Muscle of leg (tissue), 11 donors: Measurements from ENCODE around the gene MAP3K12. TPM values are rescaled to one million over a fixed set of nuclear protein-coding genes. Genes with fewer than 3 reads are reported as not detected.

Source experiments
- DNase-seq: peaks from one replicate; pipeline ENCODE4 v3.0.0; 2013
- H3K27ac ChIP-seq: one replicate; pipeline ENCODE4 v1.5.1; 2013; ENCODE audit warnings: mild to moderate bottlenecking, low read length, control low read depth
- H3K27me3 ChIP-seq: one replicate; pipeline ENCODE4 v1.6.1; 2013; ENCODE audit warnings: low read length; ENCODE audit not compliant: control insufficient read depth, insufficient read depth
- H3K36me3 ChIP-seq: one replicate; pipeline ENCODE4 v1.6.1; 2013; ENCODE audit warnings: low read length; ENCODE audit not compliant: control insufficient read depth, insufficient read depth
- H3K4me1 ChIP-seq: one replicate; pipeline ENCODE4 v1.6.1; 2013; ENCODE audit warnings: low read length; ENCODE audit not compliant: control insufficient read depth, insufficient read depth
- H3K4me3 ChIP-seq: one replicate; pipeline ENCODE4 v1.5.1; 2013; ENCODE audit warnings: low read length, control low read depth
- H3K9me3 ChIP-seq: replicated peaks from 2 replicates; pipeline ENCODE4 v1.6.1; 2013; ENCODE audit warnings: low read depth, low read length; ENCODE audit not compliant: control insufficient read depth
- whole genome bisulfite sequencing: methylation state at CpG from one replicate; pipeline ENCODE4 v1.1.5; 2013; ENCODE audit warnings: missing lambda C conversion rate; ENCODE audit not compliant: insufficient coverage; 5-methylcytosine and 5-hydroxymethylcytosine counted together
- polyA plus RNA-seq, 8 donors: library from polyadenylated mRNA; unstranded; fragments of 120-200 nt; gene quantifications; one replicate each; pipeline versions ENCODE4 v1.2.1 to v1.2.3, GENCODE V29; 2013; ENCODE audit warnings: inconsistent platforms in 1 of 8, low replicate concordance in 1 of 8; ENCODE audit not compliant: insufficient read length in 8 of 8, insufficient read depth in 1 of 8
- total RNA-seq: library from RNA; stranded (reverse); fragments of 120-200 nt; gene quantifications from one replicate; pipeline ENCODE4 v1.2.4, GENCODE V29; 2013

MAP3K12 gene
- total and polyA plus RNA-seq, 9 donors = 12.1 to 19.7 (median 14.7) TPM

DNA sequence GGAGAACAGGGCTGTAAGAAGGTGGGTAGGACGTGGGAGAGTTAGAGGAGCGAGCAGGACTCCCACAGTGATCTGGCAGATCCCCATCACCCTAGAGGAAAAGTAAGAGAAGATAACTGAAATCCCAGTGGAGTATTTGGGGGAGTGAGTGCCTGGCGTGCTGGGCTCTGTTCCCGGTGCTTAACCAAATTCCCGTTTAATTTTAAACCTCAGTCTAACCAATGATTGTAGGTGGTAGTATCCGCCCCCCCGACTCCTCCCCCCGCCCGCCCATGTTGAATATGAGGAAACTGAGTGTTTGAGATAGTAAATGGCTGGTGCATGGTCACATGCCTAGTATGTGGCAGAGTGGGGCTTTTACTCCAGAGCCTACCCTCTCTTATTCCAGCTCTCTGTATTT, 3.1 kb upstream of the MAP3K12 start:
- H3K27ac ChIP-seq = peak overlapping the region; percentile 94
- peaks cover 47% of the 10 kb centered on the region for H3K36me3 ChIP-seq
- H3K9me3 ChIP-seq = no peaks in the 10 kb centered on the region
- peaks cover 38% of the 10 kb centered on the region for H3K4me1 ChIP-seq
- H3K4me3 ChIP-seq = no peak overlapping the region
- H3K27me3 ChIP-seq = no peaks in the 10 kb centered on the region
- DNase-seq = no peak
- WGBS = no CpG with 5 or more reads among the region's 9 CpGs

DNA sequence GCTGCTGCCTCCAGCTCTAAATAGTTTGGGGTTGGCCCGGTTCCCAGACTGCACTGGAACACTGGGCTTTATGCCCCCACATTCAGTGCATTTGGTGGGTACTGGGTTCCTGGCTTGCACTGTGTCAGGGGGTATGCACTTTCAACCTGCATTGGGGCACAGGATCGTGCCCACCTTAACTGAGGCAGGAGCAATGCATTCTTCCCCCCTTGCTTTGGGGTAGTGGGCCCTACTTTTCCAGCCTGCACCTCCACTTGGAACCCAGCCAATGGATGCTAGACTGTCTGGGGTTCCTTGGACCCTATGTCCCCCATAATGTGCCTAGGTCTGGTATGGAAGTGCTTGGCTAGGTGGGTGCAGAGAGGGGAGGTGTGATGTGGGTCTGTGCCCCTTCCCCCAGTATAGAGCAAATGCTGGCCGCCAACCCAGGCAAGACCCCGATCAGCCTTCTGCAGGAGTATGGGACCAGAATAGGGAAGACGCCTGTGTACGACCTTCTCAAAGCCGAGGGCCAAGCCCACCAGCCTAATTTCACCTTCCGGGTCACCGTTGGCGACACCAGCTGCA, 2.4 kb upstream of the MAP3K12 start:
- H3K4me1 ChIP-seq = peaks cover 39% of the 10 kb centered on the region
- no peaks in the 10 kb centered on the region for H3K27me3 ChIP-seq
- no peaks in the 10 kb centered on the region for H3K9me3 ChIP-seq
- DNase-seq = no peak
- peaks cover 40% of the 10 kb centered on the region for H3K36me3 ChIP-seq
- peak overlapping the region; percentile 73 for H3K4me3 ChIP-seq
- 77% methylated on average over 6 of the region's 10 CpGs for WGBS
- peak overlapping the region; percentile 94 for H3K27ac ChIP-seq

DNA sequence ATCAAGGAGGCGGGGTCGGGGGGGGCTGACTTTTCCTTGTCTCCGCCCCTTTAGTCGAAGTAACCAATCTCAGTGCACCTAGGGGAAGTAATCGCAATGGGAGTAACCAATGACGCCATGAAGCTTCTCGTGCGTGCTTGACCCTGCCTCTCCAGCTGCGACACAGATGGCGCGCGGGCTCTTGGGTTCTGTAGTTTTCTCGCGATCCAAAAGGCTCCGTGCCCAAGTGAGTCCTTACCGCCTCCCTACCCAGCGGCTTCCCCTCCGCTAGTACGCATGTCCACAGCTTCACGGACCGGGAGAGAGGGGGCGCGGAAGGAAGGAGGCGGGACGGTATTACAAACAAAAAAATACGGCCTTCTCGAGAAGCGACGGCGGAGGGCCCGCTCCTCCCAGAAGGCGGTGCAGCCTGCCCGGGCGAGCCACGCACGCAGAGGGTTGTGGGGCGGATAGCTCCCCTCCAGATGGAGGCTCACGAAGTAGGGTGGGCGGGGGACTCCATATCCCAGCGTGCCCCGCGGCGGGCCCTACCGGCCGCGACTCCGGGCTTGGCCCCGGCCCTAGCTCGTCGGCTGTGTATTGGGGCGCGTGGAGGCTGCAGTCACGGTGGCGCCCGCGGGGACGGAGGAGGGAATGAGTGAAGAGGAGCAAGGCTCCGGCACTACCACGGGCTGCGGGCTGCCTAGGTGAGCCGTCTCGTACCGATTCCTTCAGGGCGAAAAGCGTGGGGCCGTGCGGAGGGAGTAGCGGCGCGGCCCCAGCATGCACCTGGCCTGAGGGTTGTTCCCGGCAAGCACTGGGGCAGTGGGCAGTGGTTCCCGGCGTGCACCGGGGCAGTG, 1.7 kb upstream of the MAP3K12 start, which contains the start of gene TARBP2:
Gene TARBP2, plus strand, starts transcription at position 508 of the 839 bp plus-strand sequence. Its CDS starts 126 bp downstream, at position 634.
- peak within 1 kb of the TSS; percentile 73 for H3K4me3 ChIP-seq
- H3K27ac ChIP-seq = peak within 1 kb of the TSS; percentile 94
- H3K27me3 ChIP-seq = no peaks in the 10 kb centered on the region
- peaks cover 33% of the 10 kb centered on the region for H3K36me3 ChIP-seq
- H3K4me1 ChIP-seq = peaks cover 45% of the 10 kb centered on the region
- DNase-seq = peak; percentile 100
- no peaks in the 10 kb centered on the region for H3K9me3 ChIP-seq
- WGBS = under 1% methylated on average over 52 of the region's 74 CpGs

DNA sequence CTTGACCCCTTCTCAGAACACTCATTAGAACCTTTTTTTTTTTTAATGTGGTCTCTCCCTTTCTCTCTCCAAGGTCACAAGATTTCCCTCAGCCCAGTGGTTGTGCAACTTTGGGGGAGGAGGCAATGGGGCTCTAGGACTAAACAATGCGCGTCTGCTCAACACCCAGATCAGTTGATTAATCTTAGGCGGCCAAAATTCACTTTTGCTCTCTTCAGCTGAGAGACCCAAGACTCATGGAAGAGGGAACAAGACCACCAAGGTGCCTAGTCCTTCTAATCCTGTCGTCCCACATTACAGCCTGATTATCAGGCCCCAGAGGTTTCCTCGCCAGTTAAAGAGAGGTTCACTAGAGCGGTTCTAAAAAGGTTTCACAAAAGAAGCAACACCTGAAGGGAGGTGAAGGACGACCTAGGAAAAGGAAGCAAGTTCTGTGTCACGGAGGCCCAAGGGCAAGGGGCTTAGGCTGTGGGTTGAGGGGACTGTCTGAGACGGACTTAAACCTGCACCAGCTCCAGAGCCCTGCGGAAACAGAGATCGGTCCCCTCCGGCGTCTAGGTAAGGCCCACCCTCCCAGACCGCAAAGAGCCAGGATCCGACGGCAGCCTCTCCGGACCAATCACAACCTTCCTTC, 1.0 kb upstream of the MAP3K12 start:
- H3K4me3 ChIP-seq = peak overlapping the region; percentile 73
- WGBS = 4% methylated on average over 13 of the region's 17 CpGs
- peaks cover 51% of the 10 kb centered on the region for H3K4me1 ChIP-seq
- H3K9me3 ChIP-seq = no peaks in the 10 kb centered on the region
- DNase-seq = peak; percentile 84
- no peaks in the 10 kb centered on the region for H3K27me3 ChIP-seq
- H3K36me3 ChIP-seq = peaks cover 26% of the 10 kb centered on the region
- peak overlapping the region; percentile 94 for H3K27ac ChIP-seq

DNA sequence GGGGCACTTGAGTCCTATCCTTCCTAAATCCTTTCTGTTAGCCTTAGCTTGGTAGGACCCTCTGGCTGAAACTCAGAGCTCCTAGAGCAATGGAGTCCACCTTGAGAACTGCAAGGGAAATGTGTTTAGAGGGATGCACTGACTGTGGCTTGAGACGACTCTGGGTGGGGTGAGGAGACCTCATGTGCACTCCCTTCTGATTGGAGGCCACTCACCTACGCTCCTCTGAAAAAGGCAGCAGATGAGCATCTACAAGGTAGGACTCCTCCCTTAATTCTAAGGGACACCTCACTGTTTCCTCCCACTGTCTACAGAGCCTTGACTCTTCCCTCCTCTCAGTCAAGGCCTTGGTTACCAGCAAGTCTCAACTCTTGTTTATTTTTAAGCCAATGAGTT, 1.0 kb downstream of the MAP3K12 start:
- Histone ChIP-seq H3K27me3 (no peaks in the 10 kb centered on the region), H3K9me3 (no peaks in the 10 kb centered on the region), H3K36me3 (peaks cover 6% of the 10 kb centered on the region), H3K27ac (no peak overlapping the region), H3K4me1 (peaks cover 60% of the 10 kb centered on the region), H3K4me3 (peak overlapping the region; percentile 1)
- 100% methylated on average over 1 of the region's 2 CpGs for WGBS
- no peak for DNase-seq

DNA sequence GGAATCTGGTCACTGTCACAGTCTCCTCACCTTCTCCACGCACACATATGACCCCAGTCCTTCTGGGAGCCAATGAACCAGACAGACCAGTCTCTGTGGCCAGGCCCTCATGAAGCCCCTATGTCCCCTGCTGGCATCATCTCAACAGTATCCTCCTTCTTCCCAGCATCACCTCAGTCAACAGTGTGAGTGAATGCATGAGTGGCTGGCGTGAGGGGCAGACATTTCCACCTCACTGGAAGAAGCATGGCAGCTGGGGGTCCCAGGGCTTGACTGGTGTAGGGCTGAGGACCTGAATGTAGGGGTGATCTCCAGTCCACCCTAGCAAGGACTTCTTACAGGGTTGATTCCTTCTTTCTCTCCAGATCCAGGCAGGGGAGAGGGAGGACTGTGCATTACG, 1.8 kb downstream of the MAP3K12 start:
- Histone ChIP-seq H3K36me3 (no peaks in the 10 kb centered on the region), H3K27me3 (no peaks in the 10 kb centered on the region), H3K9me3 (no peaks in the 10 kb centered on the region), H3K4me3 (no peak overlapping the region), H3K27ac (no peak overlapping the region), H3K4me1 (peaks cover 59% of the 10 kb centered on the region)
- DNase-seq = no peak
- no CpG with 5 or more reads among the region's 3 CpGs for WGBS

DNA sequence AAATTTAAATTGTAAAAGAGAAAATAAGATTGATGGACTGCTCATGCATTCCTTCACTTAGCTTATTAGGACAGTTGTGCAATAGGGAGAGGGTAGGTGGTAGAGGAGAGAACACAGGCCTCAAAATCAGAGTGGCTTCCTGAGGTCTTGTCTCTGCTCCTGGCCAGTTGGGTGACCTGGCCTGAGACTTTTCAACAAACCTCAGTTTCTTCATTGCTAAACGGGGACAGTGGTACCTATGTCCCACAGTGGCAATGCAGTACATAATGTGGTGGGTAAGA, 2.6 kb downstream of the MAP3K12 start:
- peaks cover 58% of the 10 kb centered on the region for H3K4me1 ChIP-seq

DNA sequence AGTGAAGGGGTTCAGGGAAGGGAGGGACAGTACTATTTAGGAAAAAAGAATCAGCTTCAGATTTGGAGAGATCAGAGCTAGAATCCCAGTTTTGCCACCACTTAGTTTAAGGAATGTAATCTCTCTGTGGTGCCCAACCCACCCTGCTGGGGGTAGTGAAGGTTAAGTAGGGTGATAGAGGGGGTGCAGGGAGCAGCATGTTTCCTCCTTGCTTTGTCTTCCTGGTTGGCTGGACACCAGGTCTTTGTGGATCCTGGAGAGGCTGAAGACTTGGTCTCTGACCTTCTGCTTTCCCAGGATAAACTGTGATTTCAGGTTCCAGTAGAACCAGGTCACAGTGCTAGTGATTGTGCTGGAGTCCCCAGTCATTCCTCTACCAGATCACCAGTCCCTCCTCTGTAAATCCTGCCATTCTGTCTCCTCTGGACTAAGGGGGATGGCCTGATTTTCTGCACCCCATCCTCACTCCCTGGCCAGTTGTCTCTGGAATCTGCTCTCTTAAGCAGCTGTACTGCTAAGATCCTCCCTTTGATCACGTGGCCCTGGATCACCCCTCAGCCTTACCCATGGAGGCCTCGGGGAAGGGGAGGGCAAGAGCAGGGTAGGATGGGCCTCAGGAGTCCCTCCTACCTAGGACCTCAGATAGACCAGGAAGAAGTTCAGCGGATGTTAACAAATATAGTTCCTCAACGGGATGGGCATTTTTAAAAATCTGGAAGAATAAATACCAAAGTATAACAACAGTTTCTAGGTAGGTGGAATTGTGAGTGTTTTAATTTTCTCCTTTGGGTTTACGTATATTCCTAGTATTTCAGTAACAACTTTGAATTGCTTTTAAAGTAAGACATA, 3.1 kb downstream of the MAP3K12 start:
- Histone ChIP-seq H3K36me3 (no peaks in the 10 kb centered on the region), H3K4me1 (peaks cover 54% of the 10 kb centered on the region), H3K27me3 (no peaks in the 10 kb centered on the region), H3K27ac (peak overlapping the region; percentile 83), H3K4me3 (peak overlapping the region; percentile 4), H3K9me3 (no peaks in the 10 kb centered on the region)
- WGBS = no CpG with 5 or more reads among the region's 5 CpGs
- peak; percentile 94 for DNase-seq

More for the DNA sequence above, 2.6 kb downstream of the MAP3K12 start:
- peak overlapping the region; percentile 83 for H3K27ac ChIP-seq
- no CpG with 5 or more reads among the region's 1 CpG for WGBS
- peak overlapping the region; percentile 4 for H3K4me3 ChIP-seq
- DNase-seq = no peak
- H3K27me3 ChIP-seq = no peaks in the 10 kb centered on the region
- no peaks in the 10 kb centered on the region for H3K36me3 ChIP-seq
- no peaks in the 10 kb centered on the region for H3K9me3 ChIP-seq

DNA sequence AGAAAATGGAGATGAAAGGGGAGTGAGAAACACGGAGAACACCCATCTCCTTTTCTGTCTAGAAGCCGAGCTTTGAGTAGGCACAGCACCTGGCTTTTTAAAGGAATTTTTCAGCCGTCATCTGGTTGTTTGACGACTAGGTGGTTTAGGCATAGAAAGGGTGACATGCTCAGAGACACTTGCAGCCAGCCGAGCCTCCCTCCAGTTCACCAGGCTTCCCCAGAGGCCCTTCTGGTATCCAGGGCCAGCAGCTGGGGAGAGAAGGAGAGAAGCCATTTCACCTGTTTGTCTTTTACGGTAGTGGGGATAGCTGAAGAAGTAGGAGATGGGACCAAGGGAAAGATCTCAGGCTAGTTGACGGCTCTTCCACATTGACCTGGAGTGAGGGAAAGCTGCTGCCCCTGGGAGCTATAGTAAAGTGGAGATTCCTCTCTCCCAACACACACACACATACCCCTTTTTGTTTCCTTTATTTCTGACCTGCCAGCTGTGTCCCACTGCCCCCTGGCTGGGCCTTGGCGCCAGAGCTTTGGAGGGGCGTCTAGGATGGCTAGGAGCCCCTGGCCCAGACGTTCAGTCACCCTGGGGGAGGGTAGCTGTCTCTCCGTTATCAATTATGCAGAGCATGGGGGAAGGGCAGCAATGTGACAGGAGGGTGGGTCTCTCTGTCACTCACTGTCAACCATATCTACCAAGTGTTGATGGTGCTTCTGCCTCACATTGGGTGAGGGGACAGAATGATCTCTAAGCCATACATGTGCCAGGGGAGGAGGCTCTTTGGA, 5.5 kb downstream of the MAP3K12 start:
- Histone ChIP-seq H3K27ac (peak overlapping the region; percentile 98), H3K36me3 (no peaks in the 10 kb centered on the region), H3K4me3 (peak overlapping the region; percentile 61), H3K27me3 (no peaks in the 10 kb centered on the region), H3K4me1 (peaks cover 42% of the 10 kb centered on the region), H3K9me3 (no peaks in the 10 kb centered on the region)
- no peak for DNase-seq
- WGBS = 10% methylated on average over 2 of the region's 11 CpGs
